H1 (cell line): Measurements from ENCODE around the gene PARD6A. TPM values are rescaled to one million over a fixed set of nuclear protein-coding genes. Genes with fewer than 3 reads are reported as not detected.

Source experiments
- HDAC6 ChIP-seq: IDR thresholded peaks from one replicate; pipeline ENCODE4 v1.7.1; 2012; ENCODE audit warnings: low read depth, mild to moderate bottlenecking, inconsistent platforms, low read length, moderate library complexity
- KDM5A ChIP-seq: fragments of 200-600 bp; IDR thresholded peaks from 2 replicates; pipeline ENCODE4 v1.7.1; 2012; ENCODE audit warnings: mild to moderate bottlenecking, low read length, inconsistent platforms, mixed read lengths
- SIX5 ChIP-seq: IDR thresholded peaks from 2 replicates; pipeline ENCODE4 v1.6.1; 2011; ENCODE audit warnings: mild to moderate bottlenecking, low read depth, low read length
- polyA plus RNA-seq, 7 experiments: library from polyadenylated mRNA; depleted of rRNA in 3 of 7; stranded (reverse) in 5 of 7; unstranded in 2 of 7; fragments of >200 nt in 5 of 7; fragments of 200-250 nt in 2 of 7; gene quantifications; 1 replicate in 5 of 7; 2 replicates in 1 of 7; 4 replicates in 1 of 7; pipeline versions ENCODE4 v1.2.1 to v1.2.3, GENCODE V29; 2011 to 2013; ENCODE audit warnings: missing spikeins in 2 of 7, mixed read lengths in 2 of 7
- total RNA-seq: library from RNA; stranded (reverse); fragmentation: NEBNext Ultra II Directional; extraction: Animal tissue kit (Norgen Biotek cat#: 25700); gene quantifications from 2 replicates; pipeline ENCODE4 v1.2.1, GENCODE V29; 2021
- TF ChIP-seq, protein P1 (sequence below), 3 experiments: IDR thresholded peaks; 1 replicate in 2 of 3; 2 replicates in 1 of 3; pipeline versions ENCODE4 v1.5.1 to v1.6.1; 2011; ENCODE audit warnings: low read length in 3 of 3, mild to moderate bottlenecking in 3 of 3, inconsistent platforms in 2 of 3, low read depth in 1 of 3, moderate library complexity in 1 of 3; ENCODE audit not compliant: insufficient read depth in 1 of 3; ENCODE audit errors: control extremely low read depth in 1 of 3

The PARD6A gene
- total and polyA plus RNA-seq, 2 of the 8 experiments (the other 6 are each of a cell fraction or from before 2014, with no cell fraction given), result 15.1 to 21.8 TPM

- TF ChIP-seq, protein P1, sequence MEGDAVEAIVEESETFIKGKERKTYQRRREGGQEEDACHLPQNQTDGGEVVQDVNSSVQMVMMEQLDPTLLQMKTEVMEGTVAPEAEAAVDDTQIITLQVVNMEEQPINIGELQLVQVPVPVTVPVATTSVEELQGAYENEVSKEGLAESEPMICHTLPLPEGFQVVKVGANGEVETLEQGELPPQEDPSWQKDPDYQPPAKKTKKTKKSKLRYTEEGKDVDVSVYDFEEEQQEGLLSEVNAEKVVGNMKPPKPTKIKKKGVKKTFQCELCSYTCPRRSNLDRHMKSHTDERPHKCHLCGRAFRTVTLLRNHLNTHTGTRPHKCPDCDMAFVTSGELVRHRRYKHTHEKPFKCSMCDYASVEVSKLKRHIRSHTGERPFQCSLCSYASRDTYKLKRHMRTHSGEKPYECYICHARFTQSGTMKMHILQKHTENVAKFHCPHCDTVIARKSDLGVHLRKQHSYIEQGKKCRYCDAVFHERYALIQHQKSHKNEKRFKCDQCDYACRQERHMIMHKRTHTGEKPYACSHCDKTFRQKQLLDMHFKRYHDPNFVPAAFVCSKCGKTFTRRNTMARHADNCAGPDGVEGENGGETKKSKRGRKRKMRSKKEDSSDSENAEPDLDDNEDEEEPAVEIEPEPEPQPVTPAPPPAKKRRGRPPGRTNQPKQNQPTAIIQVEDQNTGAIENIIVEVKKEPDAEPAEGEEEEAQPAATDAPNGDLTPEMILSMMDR (IDR thresholded peaks at IDR 0.05; ENCODE audit: control extremely low read depth in 1 of 3, insufficient read depth in 1 of 3, low read depth in 1 of 3, low read length in 3 of 3), result no peak
- TF ChIP-seq SIX5 (no peak), KDM5A (no peak), HDAC6 (no peak)
Observed at GRCh38 chr16:67647681-67648080, 13.1 kb upstream of the PARD6A start (continued).
